Lower leg skin (tissue), 4 donors: Measurements from ENCODE around the gene UQCR11. TPM values are rescaled to one million over a fixed set of nuclear protein-coding genes. Genes with fewer than 3 reads are reported as not detected.

Source experiments
- DNase-seq, 2 donors: peaks; one replicate each; pipeline ENCODE4 v3.0.0-alpha.2; 2019; ENCODE audit warnings: low spot score in 2 of 2
- H3K4me3 ChIP-seq: fragments of 200-600 bp; sonication (generic); 2 replicates; pipeline ENCODE4 v1.5.1; 2017; ENCODE audit warnings: mild to moderate bottlenecking, low read depth; ENCODE audit not compliant: poor library complexity, severe bottlenecking
- CTCF ChIP-seq, 3 donors: fragments of 450-650 bp; IDR thresholded peaks; one replicate each; pipeline ENCODE4 v1.5.1; 2016; ENCODE audit warnings: antibody characterized with exemption in 3 of 3, mild to moderate bottlenecking in 3 of 3, moderate library complexity in 2 of 3
- POLR2A ChIP-seq, 2 donors: fragments of 450-650 bp; IDR thresholded peaks; one replicate each; pipeline ENCODE4 v1.6.1; 2016 to 2017; ENCODE audit warnings: antibody characterized with exemption in 2 of 2, mild to moderate bottlenecking in 1 of 2, moderate library complexity in 1 of 2
- WGBS, 2 donors: methylation state at CpG; one replicate each; pipeline ENCODE4 v1.1.5; 2018; 5-methylcytosine and 5-hydroxymethylcytosine counted together
- intact Hi-C: fragments of 100-400 bp; cut with DNase I; formaldehyde crosslinking; loops from one replicate; pipeline ENCODE4 v1.15.0; 2023; ENCODE audit warnings: low total_unique reads
- total RNA-seq, 4 donors: library from RNA; depleted of rRNA; stranded (reverse); fragments of >200 nt; gene quantifications; one replicate each; pipeline ENCODE4 v1.1.0, GENCODE V29; 2016

Gene UQCR11
- total RNA-seq, 4 donors from 2014 or later = 24.8 to 71.8 (median 46.1) TPM

GRCh38 chr19:1610579-1610978, 5.3 kb upstream of the UQCR11 start:
- intact Hi-C loops = no loop called here
- no peak for DNase-seq
- no peak for TF ChIP-seq CTCF (IDR thresholded peaks at IDR 0.05)
- no peak for TF ChIP-seq POLR2A (IDR thresholded peaks at IDR 0.05)
- H3K4me3 ChIP-seq = no peak overlapping the region
- 75 to 82% methylated on average over 11 of the region's 11 CpGs for WGBS, 2 donors

GRCh38 chr19:1609680-1610474, 4.6 kb upstream of the UQCR11 start:
- WGBS, 2 donors = 90 to 93% methylated on average over 13 to 16 of the region's 16 CpGs
- no peak for DNase-seq
- TF ChIP-seq POLR2A (IDR thresholded peaks at IDR 0.05) = no peak
- no peak for TF ChIP-seq CTCF (IDR thresholded peaks at IDR 0.05)
- intact Hi-C loops = no loop called here
- H3K4me3 ChIP-seq = no peak overlapping the region

GRCh38 chr19:1609103-1609396, 3.8 kb upstream of the UQCR11 start:
- no peak for DNase-seq
- WGBS, 2 donors = 28 to 32% methylated on average over 7 to 9 of the region's 10 CpGs
- no peak for TF ChIP-seq POLR2A (IDR thresholded peaks at IDR 0.05)
- TF ChIP-seq CTCF (IDR thresholded peaks at IDR 0.05) = no peak
- H3K4me3 ChIP-seq = no peak overlapping the region
- intact Hi-C loops = no loop called here

GRCh38 chr19:1608359-1609102, 3.3 kb upstream of the UQCR11 start:
- TF ChIP-seq CTCF (IDR thresholded peaks at IDR 0.05) = no peak
- TF ChIP-seq POLR2A (IDR thresholded peaks at IDR 0.05) = no peak
- intact Hi-C loops = no loop called here
- 37 to 49% methylated on average over 16 to 17 of the region's 23 CpGs for WGBS, 2 donors
- no peak overlapping the region for H3K4me3 ChIP-seq
- no peak for DNase-seq

GRCh38 chr19:1606138-1606651, 933 bp upstream of the UQCR11 start:
- intact Hi-C loops = no loop called here
- DNase-seq = no peak
- TF ChIP-seq POLR2A (IDR thresholded peaks at IDR 0.05) (no peak), CTCF (IDR thresholded peaks at IDR 0.05) (no peak)
- 13 to 14% methylated on average over 16 of the region's 16 CpGs for WGBS, 2 donors
- H3K4me3 ChIP-seq = no peak overlapping the region
